ENCODE results near the gene TM2D3.

DNA sequence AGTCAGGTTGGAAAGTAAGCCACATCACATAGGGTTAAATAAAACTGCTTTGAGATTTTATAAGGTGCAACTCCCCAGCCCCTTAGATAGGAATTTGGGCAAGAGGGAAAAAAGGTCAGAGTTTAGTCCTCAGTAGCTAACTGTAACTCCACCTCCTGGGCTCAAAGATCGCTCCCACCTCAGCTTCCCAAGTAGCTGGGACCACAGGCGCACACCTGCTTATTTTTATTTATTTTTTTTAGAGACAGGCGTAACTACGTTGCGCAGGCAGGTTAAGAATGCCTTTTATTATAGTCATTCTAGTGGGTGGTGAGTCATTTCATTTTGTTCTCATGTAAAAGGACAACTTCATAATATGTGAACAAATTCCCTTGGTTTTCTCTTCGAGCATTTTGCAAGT, 14.7 kb downstream of the TM2D3 start:
- TF ChIP-seq, protein P1, sequence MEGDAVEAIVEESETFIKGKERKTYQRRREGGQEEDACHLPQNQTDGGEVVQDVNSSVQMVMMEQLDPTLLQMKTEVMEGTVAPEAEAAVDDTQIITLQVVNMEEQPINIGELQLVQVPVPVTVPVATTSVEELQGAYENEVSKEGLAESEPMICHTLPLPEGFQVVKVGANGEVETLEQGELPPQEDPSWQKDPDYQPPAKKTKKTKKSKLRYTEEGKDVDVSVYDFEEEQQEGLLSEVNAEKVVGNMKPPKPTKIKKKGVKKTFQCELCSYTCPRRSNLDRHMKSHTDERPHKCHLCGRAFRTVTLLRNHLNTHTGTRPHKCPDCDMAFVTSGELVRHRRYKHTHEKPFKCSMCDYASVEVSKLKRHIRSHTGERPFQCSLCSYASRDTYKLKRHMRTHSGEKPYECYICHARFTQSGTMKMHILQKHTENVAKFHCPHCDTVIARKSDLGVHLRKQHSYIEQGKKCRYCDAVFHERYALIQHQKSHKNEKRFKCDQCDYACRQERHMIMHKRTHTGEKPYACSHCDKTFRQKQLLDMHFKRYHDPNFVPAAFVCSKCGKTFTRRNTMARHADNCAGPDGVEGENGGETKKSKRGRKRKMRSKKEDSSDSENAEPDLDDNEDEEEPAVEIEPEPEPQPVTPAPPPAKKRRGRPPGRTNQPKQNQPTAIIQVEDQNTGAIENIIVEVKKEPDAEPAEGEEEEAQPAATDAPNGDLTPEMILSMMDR (IDR thresholded peaks at IDR 0.05; ENCODE audit: low read length): no peak
- TF ChIP-seq EZH2 (optimal IDR thresholded peaks at IDR 0.05; ENCODE audit: low read depth, low read length): no peak
